Esophagus squamous epithelium (tissue), 5 donors: ENCODE results near the gene CFAP43. TPM values are rescaled to one million over a fixed set of nuclear protein-coding genes. Genes with fewer than 3 reads are reported as not detected.

Source experiments
- DNase-seq: peaks from one replicate; lab custom pipeline; 2025; lab: John Stamatoyannopoulos, UW
- H3K27ac ChIP-seq, 4 donors: fragments of 200-600 bp; sonication (generic); one replicate each; pipeline ENCODE4 v1.5.1; 2016 to 2019; ENCODE audit warnings: mild to moderate bottlenecking in 1 of 4
- H3K27me3 ChIP-seq, 4 donors: fragments of 200-600 bp; sonication (generic); 1 replicate in 3 of 4; 2 replicates in 1 of 4; pipeline versions ENCODE4 v1.5.1 to v1.6.0; 2017 to 2021; ENCODE audit warnings: antibody characterized with exemption in 1 of 4
- H3K36me3 ChIP-seq, 3 donors: fragments of 200-600 bp; sonication (generic); one replicate each; pipeline ENCODE4 v1.5.1; 2016 to 2019
- H3K4me1 ChIP-seq, 3 donors: fragments of 200-600 bp; sonication (generic); one replicate each; pipeline ENCODE4 v1.5.1; 2017 to 2019
- H3K4me3 ChIP-seq, 4 donors: fragments of 200-600 bp; sonication (generic); 1 replicate in 3 of 4; 2 replicates in 1 of 4; pipeline ENCODE4 v1.5.1; 2016 to 2019; ENCODE audit warnings: mild to moderate bottlenecking in 2 of 4, moderate library complexity in 1 of 4
- H3K9me3 ChIP-seq, 3 donors: fragments of 200-600 bp; sonication (generic); one replicate each; pipeline ENCODE4 v1.5.1; 2016 to 2019
- POLR2A ChIP-seq, 4 donors: fragments of 450-650 bp; IDR thresholded peaks; one replicate each; pipeline ENCODE4 v1.6.1; 2017; ENCODE audit warnings: antibody characterized with exemption in 4 of 4, mild to moderate bottlenecking in 4 of 4, moderate library complexity in 3 of 4
- WGBS, 2 donors: methylation state at CpG; one replicate each; pipeline ENCODE4 v1.1.5; 2018; 5-methylcytosine and 5-hydroxymethylcytosine counted together
- intact Hi-C: fragments of 100-400 bp; cut with DNase I; formaldehyde crosslinking; loops from one replicate; pipeline ENCODE4 v1.15.0; 2022
- total RNA-seq, 4 donors: library from RNA; depleted of rRNA; stranded (reverse); fragments of >200 nt; gene quantifications; one replicate each; pipeline ENCODE4 v1.1.0, GENCODE V29; 2016
- TF ChIP-seq, protein P1 (sequence below), 6 experiments: fragments of 450-650 bp in 4 of 6; fragments of 200-600 bp in 2 of 6; sonication (generic) in 2 of 6; IDR thresholded peaks; one replicate each; pipeline ENCODE4 v1.5.1; 2016 to 2019; ENCODE audit warnings: antibody characterized with exemption in 6 of 6, mild to moderate bottlenecking in 4 of 6, moderate library complexity in 4 of 6
- donor health status: DM: yes; HTN: yes; CAD: no.

Gene CFAP43
- total RNA-seq, 4 donors from 2014 or later: 0.19 to 0.38 TPM; not detected in 2

DNA sequence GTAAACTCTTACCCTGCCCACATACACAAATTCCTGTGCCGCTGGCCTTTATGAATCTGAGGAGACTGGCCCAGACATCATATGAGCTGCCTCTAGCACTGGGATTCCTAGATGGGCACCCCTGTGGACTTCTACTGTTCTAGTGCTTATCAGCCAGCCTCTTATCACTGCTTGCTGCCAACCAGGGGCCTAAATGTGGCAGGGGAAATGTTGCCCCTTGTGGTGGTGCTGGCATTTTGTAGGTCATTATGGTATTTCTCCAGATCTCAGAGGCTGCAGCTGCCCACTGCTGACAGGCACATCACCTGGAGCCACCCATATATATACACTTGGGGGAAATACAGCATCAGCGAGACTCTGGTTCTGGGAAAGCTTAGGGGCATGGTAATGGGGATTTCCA, 104.8 kb downstream of the CFAP43 start:
- 51 to 75% methylated on average over 2 of the region's 2 CpGs for WGBS, 2 donors
- Histone ChIP-seq H3K27ac (no peak overlapping the region), H3K9me3 (no peaks in the 10 kb centered on the region), H3K4me1 (peaks cover 0 to 14% (median 7%) of the 10 kb centered on the region in 3 donors), H3K27me3 (no peaks in the 10 kb centered on the region), H3K4me3 (no peak overlapping the region), H3K36me3 (peaks cover 0 to 17% (median 0%) of the 10 kb centered on the region in 3 donors)
- no peak for DNase-seq
- intact Hi-C loops: loop anchor here (10.0 kb wide), 1 partner anchor 137 kb away; the partner anchor contains the start of gene GSTO2
- TF ChIP-seq, protein P1, sequence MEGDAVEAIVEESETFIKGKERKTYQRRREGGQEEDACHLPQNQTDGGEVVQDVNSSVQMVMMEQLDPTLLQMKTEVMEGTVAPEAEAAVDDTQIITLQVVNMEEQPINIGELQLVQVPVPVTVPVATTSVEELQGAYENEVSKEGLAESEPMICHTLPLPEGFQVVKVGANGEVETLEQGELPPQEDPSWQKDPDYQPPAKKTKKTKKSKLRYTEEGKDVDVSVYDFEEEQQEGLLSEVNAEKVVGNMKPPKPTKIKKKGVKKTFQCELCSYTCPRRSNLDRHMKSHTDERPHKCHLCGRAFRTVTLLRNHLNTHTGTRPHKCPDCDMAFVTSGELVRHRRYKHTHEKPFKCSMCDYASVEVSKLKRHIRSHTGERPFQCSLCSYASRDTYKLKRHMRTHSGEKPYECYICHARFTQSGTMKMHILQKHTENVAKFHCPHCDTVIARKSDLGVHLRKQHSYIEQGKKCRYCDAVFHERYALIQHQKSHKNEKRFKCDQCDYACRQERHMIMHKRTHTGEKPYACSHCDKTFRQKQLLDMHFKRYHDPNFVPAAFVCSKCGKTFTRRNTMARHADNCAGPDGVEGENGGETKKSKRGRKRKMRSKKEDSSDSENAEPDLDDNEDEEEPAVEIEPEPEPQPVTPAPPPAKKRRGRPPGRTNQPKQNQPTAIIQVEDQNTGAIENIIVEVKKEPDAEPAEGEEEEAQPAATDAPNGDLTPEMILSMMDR (IDR thresholded peaks at IDR 0.05): peak in 1 of 6 experiments; percentile 12
- no peak for TF ChIP-seq POLR2A (IDR thresholded peaks at IDR 0.05)

DNA sequence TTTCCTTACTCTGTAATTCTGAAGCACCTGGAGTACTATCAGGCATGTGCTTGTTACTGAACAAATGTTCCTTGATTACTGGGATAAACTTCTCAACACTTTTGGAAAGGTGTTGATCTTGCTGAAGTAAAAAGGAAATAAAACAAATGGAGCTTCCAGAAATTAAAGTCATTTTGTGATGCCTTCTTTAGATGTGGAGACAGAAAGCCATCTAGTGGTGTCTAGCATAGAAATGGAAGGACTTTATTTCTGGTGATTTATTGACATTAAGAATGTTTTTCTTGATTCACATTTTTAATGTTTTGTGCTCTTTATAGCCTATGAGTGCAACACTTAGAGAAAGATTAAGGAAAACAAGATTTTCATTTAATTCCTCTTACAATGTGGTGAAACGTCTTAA, 108.8 kb downstream of the CFAP43 start:
- no peak for DNase-seq
- H3K9me3 ChIP-seq: no peaks in the 10 kb centered on the region
- peak overlapping the region in 2 of 4 donors; percentile 4 to 100 for H3K27ac ChIP-seq
- H3K27me3 ChIP-seq: no peaks in the 10 kb centered on the region
- peaks cover 0 to 17% (median 0%) of the 10 kb centered on the region in 3 donors for H3K36me3 ChIP-seq
- 17 to 37% methylated on average over 1 of the region's 1 CpG for WGBS, 2 donors
- TF ChIP-seq, protein P1 (IDR thresholded peaks at IDR 0.05): peak in 4 of 6 experiments; percentile 28 to 52 (median 38)
- no peak for TF ChIP-seq POLR2A (IDR thresholded peaks at IDR 0.05)
- H3K4me1 ChIP-seq: peaks cover 8 to 43% (median 19%) of the 10 kb centered on the region in 3 donors
- no peak overlapping the region for H3K4me3 ChIP-seq
- intact Hi-C loops: loop anchor here (5.0 to 10.0 kb wide), 2 partner anchors 141 to 236 kb away; partner anchors contain the start of gene GSTO2

DNA sequence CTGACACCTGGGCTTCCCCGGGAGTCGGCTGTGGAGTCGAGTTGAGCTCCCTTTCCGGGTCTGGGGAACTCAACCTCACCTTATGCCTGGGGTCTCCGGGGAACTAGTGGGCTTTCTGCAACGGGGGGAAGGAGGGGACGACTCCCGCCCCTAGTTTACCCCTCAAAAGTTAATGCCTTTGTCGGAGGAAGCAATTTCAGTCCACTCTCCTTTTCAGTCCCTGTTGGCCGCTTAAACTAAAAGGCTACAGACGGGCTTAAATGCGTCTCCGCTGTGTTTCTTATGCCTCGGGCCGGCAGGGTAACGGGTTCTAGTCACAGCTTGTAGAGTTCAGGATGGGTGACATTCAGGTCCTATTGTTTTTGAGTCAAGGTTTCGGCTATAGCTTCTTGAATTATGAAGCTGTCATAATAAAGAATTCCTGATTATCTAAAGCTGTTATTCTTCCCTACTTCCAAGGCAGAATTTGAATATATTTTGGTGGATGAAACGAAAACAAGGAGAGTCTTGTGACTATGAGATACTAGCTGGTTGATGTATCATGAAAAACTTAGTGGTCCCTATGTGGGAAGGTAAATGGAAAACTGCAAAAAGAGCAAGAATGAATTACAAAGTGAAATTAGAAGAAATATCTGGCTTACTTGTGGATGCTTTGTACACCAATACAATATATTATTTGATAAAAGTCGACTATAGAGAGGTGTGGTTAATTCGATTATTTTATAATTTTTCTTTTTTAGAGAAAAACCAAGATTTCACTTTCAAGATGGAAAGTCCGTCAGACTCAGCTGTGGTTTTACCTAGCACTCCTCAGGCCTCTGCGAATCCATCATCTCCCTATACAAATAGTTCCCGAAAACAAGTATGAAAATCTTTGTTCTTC, 109.7 kb downstream of the CFAP43 start:
- Histone ChIP-seq H3K27ac (peak overlapping the region; percentile 96 to 100 (median 98)), H3K4me1 (peaks cover 8 to 50% (median 19%) of the 10 kb centered on the region in 3 donors), H3K27me3 (no peaks in the 10 kb centered on the region), H3K9me3 (no peaks in the 10 kb centered on the region), H3K4me3 (peak overlapping the region; percentile 65 to 77 (median 72)), H3K36me3 (peaks cover 0 to 17% (median 0%) of the 10 kb centered on the region in 3 donors)
- no peak for DNase-seq
- 12 to 14% methylated on average over 18 to 23 of the region's 23 CpGs for WGBS, 2 donors
- TF ChIP-seq, protein P1 (IDR thresholded peaks at IDR 0.05): no peak
- TF ChIP-seq POLR2A (IDR thresholded peaks at IDR 0.05): no peak
- intact Hi-C loops: loop anchor here (5.0 to 10.0 kb wide), 2 partner anchors 142 to 235 kb away; partner anchors contain the start of gene GSTO2

DNA sequence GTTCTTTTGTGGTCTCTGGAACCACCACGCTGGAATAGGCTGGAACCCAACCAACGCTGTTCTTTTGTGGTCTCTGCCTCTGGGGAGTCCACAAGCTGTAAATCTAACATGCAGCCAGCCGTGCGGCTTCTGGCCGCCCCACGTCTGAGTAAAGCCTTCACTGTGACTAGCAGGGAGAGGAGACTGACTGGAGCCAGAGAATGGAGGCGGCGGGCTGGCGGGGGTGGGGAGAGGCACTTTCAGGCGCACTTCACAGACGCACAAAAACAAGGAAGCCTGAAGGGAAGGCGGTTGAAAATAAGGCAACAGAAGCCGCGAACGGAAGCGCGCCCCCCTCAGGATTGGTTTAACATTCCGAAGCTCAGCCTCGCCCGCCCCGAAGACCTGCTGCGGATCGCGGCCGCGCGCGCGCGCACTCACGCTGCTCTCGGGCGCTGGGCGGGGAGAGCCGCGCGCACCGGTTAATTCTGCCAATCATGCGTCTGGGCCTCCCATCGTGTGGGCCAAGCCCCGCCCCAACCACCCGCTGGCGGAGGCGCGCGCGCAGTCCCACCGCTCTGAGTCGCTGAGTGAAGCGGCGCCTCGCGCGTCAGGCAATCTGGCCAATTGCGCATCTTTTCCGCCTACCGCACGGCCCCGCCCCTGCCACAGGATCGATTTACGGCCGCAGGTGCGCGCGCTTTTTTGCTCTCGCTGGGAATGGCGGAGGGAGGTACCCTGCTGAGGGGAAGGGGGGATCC, 110.5 kb downstream of the CFAP43 start, which contains the start of gene SFR1:
SFR1 (plus strand) TSS at position 687 of the 740 bp plus-strand sequence; CDS start at position 700, 13 bp downstream.
- H3K27ac ChIP-seq: peak within 1 kb of the TSS; percentile 96 to 100 (median 98)
- no peaks in the 10 kb centered on the region for H3K9me3 ChIP-seq
- DNase-seq: peak; percentile 92
- no peaks in the 10 kb centered on the region for H3K27me3 ChIP-seq
- peaks cover 8 to 58% (median 25%) of the 10 kb centered on the region in 3 donors for H3K4me1 ChIP-seq
- TF ChIP-seq POLR2A (IDR thresholded peaks at IDR 0.05): peak in 3 of 4 donors; percentile 59 to 90 (median 87)
- TF ChIP-seq, protein P1 (IDR thresholded peaks at IDR 0.05): peak; percentile 35 to 77 (median 66)
- 0% methylated on average over 7 to 26 of the region's 67 CpGs for WGBS, 2 donors
- peaks cover 0 to 17% (median 0%) of the 10 kb centered on the region in 3 donors for H3K36me3 ChIP-seq
- intact Hi-C loops: loop anchor here (5.0 to 10.0 kb wide), 2 partner anchors 143 to 234 kb away; partner anchors contain the start of gene GSTO2
- H3K4me3 ChIP-seq: peak within 1 kb of the TSS; percentile 65 to 77 (median 72)
